Stomach (tissue), 9 donors: ENCODE data around the gene VSNL1. TPM values are rescaled to one million over a fixed set of nuclear protein-coding genes. Genes with fewer than 3 reads are reported as not detected.

Source experiments
- DNase-seq, 2 donors: peaks; one replicate each; pipeline versions ENCODE4 v3.0.0 to v3.0.0-alpha.2; 2013 to 2019
- H3K27ac ChIP-seq, 5 donors: fragments of 200-600 bp in 4 of 5; sonication (generic) in 4 of 5; one replicate each; pipeline ENCODE4 v1.5.1; 2013 to 2019; ENCODE audit warnings: mild to moderate bottlenecking in 1 of 5, moderate library complexity in 1 of 5
- H3K27me3 ChIP-seq, 3 donors: fragments of 200-600 bp; sonication (generic); one replicate each; pipeline ENCODE4 v1.5.1; 2017 to 2019; ENCODE audit warnings: mixed run types in 1 of 3
- H3K36me3 ChIP-seq, 4 donors: fragments of 200-600 bp; sonication (generic); 1 replicate in 3 of 4; 2 replicates in 1 of 4; pipeline ENCODE4 v1.5.1; 2016 to 2019
- H3K4me1 ChIP-seq, 4 donors: fragments of 200-600 bp; sonication (generic); one replicate each; pipeline ENCODE4 v1.5.1; 2016 to 2019
- H3K4me3 ChIP-seq, 4 donors: fragments of 200-600 bp; sonication (generic) in 3 of 4; one replicate each; pipeline ENCODE4 v1.5.1; 2016 to 2019; ENCODE audit warnings: mild to moderate bottlenecking in 1 of 4
- H3K9me3 ChIP-seq, 4 donors: fragments of 200-600 bp; sonication (generic); one replicate each; pipeline ENCODE4 v1.5.1; 2016 to 2019
- EP300 ChIP-seq: sonication (generic); formaldehyde crosslinking; IDR thresholded peaks from one replicate; pipeline ENCODE4 v1.6.1; 2017; ENCODE audit warnings: antibody characterized with exemption
- POLR2A ChIP-seq, 4 donors: fragments of 450-650 bp; IDR thresholded peaks; one replicate each; pipeline ENCODE4 v1.6.1; 2016; ENCODE audit warnings: antibody characterized with exemption in 4 of 4, control low read depth in 2 of 4, mild to moderate bottlenecking in 1 of 4, moderate library complexity in 1 of 4
- POLR2AphosphoS5 ChIP-seq, 3 donors: sonication (generic); formaldehyde crosslinking; IDR thresholded peaks; one replicate each; pipeline ENCODE4 v1.6.1; 2016; ENCODE audit warnings: antibody characterized with exemption in 3 of 3
- WGBS, 5 donors: extraction: QIAGEN DNeasy Blood & Tissue Kit in 3 of 5; methylation state at CpG; one replicate each; pipeline versions ENCODE4 v1.1.5 to v1.1.7; 2013 to 2018; 5-methylcytosine and 5-hydroxymethylcytosine counted together
- intact Hi-C: fragments of 100-400 bp; cut with DNase I; formaldehyde crosslinking; loops from one replicate; pipeline ENCODE4 v1.15.1; 2023; ENCODE audit warnings: low total_unique reads
- polyA plus RNA-seq, 3 donors: library from polyadenylated mRNA; stranded (reverse); fragments of 200-250 nt; gene quantifications; one replicate each; pipeline ENCODE4 v1.2.3, GENCODE V29; 2013
- total RNA-seq, 5 donors: library from RNA; depleted of rRNA; stranded (reverse); fragments of >200 nt; gene quantifications; one replicate each; pipeline versions ENCODE4 v1.1.0 to v1.2.3, GENCODE V29; 2014 to 2016
- TF ChIP-seq, protein P1 (sequence below), 7 experiments: fragments of 450-650 bp in 4 of 7; fragments of 200-600 bp in 3 of 7; sonication (generic) in 3 of 7; IDR thresholded peaks; one replicate each; pipeline ENCODE4 v1.5.1; 2016 to 2019; ENCODE audit warnings: antibody characterized with exemption in 7 of 7, control low read depth in 2 of 7, mild to moderate bottlenecking in 1 of 7
- donor health status: healthy with polysubstance abuse.
- donor health status: Bipolar disorder and iron deficiency.
- donor health status: healthy.

Gene VSNL1
- total and polyA plus RNA-seq, 8 donors = 0.44 to 21.9 (median 11.0) TPM; not detected in 4

DNA sequence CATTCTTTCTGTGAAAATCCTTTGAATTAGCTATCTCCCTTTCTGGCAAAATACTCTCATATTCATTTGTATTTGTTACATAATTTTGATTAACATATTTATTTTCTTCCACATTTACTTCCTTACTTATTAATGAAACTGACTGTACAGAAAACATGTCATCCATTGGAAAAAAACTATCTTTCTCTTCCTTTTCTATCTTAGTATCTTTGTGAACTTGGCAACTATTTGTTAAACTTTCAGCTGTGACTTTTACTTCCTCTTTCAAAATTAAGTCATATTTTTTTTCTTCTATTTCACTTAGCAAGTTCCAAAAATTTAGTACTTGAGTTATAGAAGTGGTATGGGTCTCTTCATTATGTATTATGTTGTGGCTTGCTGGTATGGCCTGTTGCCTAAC lies 24.8 kb upstream of the VSNL1 start:
- no peak for DNase-seq
- H3K4me3 ChIP-seq = no peak overlapping the region
- intact Hi-C loops = no loop called here
- no peaks in the 10 kb centered on the region for H3K36me3 ChIP-seq
- no peak for TF ChIP-seq POLR2AphosphoS5 (IDR thresholded peaks at IDR 0.05)
- TF ChIP-seq, protein P1, sequence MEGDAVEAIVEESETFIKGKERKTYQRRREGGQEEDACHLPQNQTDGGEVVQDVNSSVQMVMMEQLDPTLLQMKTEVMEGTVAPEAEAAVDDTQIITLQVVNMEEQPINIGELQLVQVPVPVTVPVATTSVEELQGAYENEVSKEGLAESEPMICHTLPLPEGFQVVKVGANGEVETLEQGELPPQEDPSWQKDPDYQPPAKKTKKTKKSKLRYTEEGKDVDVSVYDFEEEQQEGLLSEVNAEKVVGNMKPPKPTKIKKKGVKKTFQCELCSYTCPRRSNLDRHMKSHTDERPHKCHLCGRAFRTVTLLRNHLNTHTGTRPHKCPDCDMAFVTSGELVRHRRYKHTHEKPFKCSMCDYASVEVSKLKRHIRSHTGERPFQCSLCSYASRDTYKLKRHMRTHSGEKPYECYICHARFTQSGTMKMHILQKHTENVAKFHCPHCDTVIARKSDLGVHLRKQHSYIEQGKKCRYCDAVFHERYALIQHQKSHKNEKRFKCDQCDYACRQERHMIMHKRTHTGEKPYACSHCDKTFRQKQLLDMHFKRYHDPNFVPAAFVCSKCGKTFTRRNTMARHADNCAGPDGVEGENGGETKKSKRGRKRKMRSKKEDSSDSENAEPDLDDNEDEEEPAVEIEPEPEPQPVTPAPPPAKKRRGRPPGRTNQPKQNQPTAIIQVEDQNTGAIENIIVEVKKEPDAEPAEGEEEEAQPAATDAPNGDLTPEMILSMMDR (IDR thresholded peaks at IDR 0.05) = no peak
- no peak for TF ChIP-seq EP300
- no peak for TF ChIP-seq POLR2A (IDR thresholded peaks at IDR 0.05)
- peaks cover 5 to 20% (median 12%) of the 10 kb centered on the region in 4 donors for H3K4me1 ChIP-seq
- no peak overlapping the region for H3K27ac ChIP-seq
- H3K9me3 ChIP-seq = no peaks in the 10 kb centered on the region
- H3K27me3 ChIP-seq = peaks cover 0 to 9% (median 4%) of the 10 kb centered on the region in 3 donors

DNA sequence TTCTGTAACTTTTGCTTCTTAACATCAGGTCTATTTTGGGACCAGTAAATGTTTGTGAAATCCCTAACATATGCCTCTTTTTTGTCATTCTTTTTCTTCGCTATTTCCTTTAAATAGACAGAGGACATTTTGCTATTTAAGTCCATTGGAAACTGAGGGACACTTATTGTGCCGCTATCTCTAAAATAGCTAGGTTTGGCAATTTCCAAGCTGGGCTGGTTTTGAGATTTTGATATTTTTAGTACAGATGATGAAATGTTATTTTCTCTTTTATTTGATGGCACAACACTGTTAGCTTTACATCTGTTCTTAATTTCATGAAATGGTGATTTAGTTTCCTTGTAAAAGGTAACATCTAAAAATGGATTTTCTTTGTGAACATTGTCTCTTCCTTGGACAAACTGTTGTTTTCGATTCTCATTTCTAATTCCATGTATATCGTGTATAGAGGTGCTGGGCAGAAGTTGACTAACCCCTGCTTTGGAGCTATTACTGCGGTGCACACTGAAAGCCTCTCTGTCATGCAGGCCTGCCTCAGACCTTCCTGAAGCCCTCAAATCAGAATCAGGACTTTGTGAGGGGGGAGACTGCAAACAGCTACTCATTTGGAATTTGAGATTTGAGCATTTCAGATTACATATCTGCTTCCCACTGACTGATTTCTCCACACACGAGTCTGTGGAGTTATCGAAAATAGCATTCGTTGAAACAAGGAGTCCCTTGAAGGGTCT lies 22.9 kb upstream of the VSNL1 start:
- DNase-seq = no peak
- H3K36me3 ChIP-seq = no peaks in the 10 kb centered on the region
- peaks cover 0 to 9% (median 4%) of the 10 kb centered on the region in 3 donors for H3K27me3 ChIP-seq
- H3K9me3 ChIP-seq = no peaks in the 10 kb centered on the region
- intact Hi-C loops = no loop called here
- peak overlapping the region in 3 of 5 donors; percentile 45 to 78 (median 68) for H3K27ac ChIP-seq
- peaks cover 5 to 20% (median 12%) of the 10 kb centered on the region in 4 donors for H3K4me1 ChIP-seq
- TF ChIP-seq EP300 (no peak), POLR2A (IDR thresholded peaks at IDR 0.05) (no peak), POLR2AphosphoS5 (IDR thresholded peaks at IDR 0.05) (no peak)
- TF ChIP-seq, protein P1 (IDR thresholded peaks at IDR 0.05) = no peak
- H3K4me3 ChIP-seq = peak overlapping the region; percentile 43 to 52 (median 47)
- WGBS, 5 donors = 32 to 47% (median 39%) methylated on average over 6 to 8 of the region's 8 CpGs

DNA sequence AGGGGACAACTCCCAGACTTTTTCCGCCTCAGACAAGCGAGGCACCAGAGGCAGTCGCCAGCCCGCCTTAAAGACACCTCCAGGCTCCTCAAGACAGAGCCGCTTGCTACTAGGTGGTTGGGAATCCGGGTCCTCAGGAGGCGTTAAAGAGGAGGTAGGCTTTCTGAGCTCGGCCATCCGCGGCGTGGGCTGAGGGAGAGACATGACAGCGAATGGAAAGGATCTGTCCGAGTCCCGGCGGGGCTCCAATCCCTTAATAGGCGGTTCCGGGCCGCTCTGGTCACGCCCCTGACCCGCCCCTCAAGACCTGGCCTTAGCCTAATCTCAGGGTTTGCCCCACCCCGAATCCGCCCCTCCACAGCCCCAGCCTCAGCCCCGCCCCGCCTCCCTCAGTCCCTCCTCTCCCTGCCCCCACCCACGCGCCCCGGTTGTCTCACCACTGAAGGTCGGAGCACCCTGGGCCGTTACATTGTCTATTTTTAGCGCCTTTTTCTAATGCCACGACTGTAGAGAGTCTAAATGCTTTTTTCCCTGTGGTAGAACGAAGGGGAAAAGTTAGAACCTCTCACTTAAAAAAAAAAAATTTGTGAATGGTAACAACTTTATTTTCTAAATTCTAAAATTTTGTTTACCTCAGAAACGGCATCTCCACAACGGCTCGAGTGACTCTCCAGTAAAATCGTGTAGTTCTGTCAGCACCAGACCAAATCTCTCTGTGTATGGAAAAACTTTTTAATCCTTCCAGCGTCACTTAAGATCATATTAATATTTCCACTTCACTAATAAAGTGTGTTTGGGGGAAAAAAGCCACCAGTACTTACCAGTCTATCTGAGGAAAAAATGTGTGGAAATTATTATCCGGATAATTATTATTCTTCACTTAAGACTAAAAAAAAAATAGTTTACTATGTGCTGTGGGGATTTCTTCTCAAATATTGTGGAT lies 22.0 kb upstream of the VSNL1 start, which contains the start of gene RAD51AP2:
RAD51AP2 (minus strand) TSS at position 229 of the 943 bp plus-strand sequence; CDS start at position 204, 25 bp downstream.
- Histone ChIP-seq H3K4me3 (peak within 1 kb of the TSS; percentile 43 to 52 (median 47)), H3K36me3 (no peaks in the 10 kb centered on the region), H3K27me3 (peaks cover 0 to 9% (median 4%) of the 10 kb centered on the region in 3 donors), H3K9me3 (no peaks in the 10 kb centered on the region), H3K27ac (peak within 1 kb of the TSS in 3 of 5 donors; percentile 45 to 78 (median 68)), H3K4me1 (peaks cover 5 to 20% (median 12%) of the 10 kb centered on the region in 4 donors)
- TF ChIP-seq EP300 (no peak), POLR2A (IDR thresholded peaks at IDR 0.05) (no peak)
- TF ChIP-seq, protein P1 (IDR thresholded peaks at IDR 0.05) = no peak
- intact Hi-C loops = no loop called here
- WGBS, 5 donors = 4 to 6% (median 5%) methylated on average over 33 to 38 of the region's 38 CpGs
- DNase-seq = peak; percentile 73 to 91

DNA sequence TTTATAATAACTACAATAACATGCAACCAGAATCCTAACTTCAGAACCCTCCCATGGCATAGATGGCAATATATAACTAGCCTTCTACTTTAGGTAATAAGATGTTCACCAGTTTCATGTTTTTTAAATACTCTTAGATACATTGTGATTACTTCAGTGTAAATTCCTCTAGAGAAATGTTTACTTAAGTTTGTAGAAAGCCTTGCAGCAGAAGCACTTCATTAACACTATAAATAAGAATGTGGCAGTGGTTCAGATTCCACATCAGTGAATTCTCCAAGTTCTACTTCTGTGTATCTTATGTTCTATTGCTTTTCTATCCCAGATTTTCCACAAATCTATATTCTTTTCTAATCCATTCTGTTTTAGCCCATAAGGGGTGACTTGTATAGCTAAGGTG lies 21.0 kb upstream of the VSNL1 start:
- Histone ChIP-seq H3K9me3 (no peaks in the 10 kb centered on the region), H3K27me3 (peaks cover 0 to 9% (median 4%) of the 10 kb centered on the region in 3 donors), H3K27ac (no peak overlapping the region), H3K36me3 (no peaks in the 10 kb centered on the region), H3K4me1 (peaks cover 5 to 20% (median 12%) of the 10 kb centered on the region in 4 donors), H3K4me3 (no peak overlapping the region)
- TF ChIP-seq POLR2A (IDR thresholded peaks at IDR 0.05) (no peak), POLR2AphosphoS5 (IDR thresholded peaks at IDR 0.05) (no peak), EP300 (no peak)
- TF ChIP-seq, protein P1 (IDR thresholded peaks at IDR 0.05) = no peak
- DNase-seq = peak in 1 of 2 donors; percentile 9
- intact Hi-C loops = no loop called here
